Stimulated activated naive CD8-positive, alpha-beta T cell treated with anti-CD3 and anti-CD28 coated beads, Interleukin-15, Interleukin-2, amounts not matched to agents 100 ng/mL and 50 ng/mL, for 24 hours (primary cell): ENCODE data around the gene DNAAF1.

Source experiments
- H3K27ac Mint-ChIP-seq: one replicate; pipeline ENCODE4 v1.8.0; 2021; ENCODE audit warnings: mild to moderate bottlenecking, mixed read lengths
- H3K27me3 Mint-ChIP-seq: one replicate; pipeline ENCODE4 v1.8.0; 2021; ENCODE audit warnings: mixed read lengths
- H3K36me3 Mint-ChIP-seq: one replicate; pipeline ENCODE4 v1.8.0; 2021; ENCODE audit warnings: low read depth, mixed read lengths
- H3K4me1 Mint-ChIP-seq: one replicate; pipeline ENCODE4 v1.8.0; 2021; ENCODE audit warnings: low read depth, mixed read lengths
- H3K4me3 Mint-ChIP-seq: one replicate; pipeline ENCODE4 v1.8.0; 2021; ENCODE audit warnings: mild to moderate bottlenecking, mixed read lengths
- H3K9me3 Mint-ChIP-seq: one replicate; pipeline ENCODE4 v1.8.0; 2021; ENCODE audit warnings: mixed read lengths

DNAAF1 gene

DNA sequence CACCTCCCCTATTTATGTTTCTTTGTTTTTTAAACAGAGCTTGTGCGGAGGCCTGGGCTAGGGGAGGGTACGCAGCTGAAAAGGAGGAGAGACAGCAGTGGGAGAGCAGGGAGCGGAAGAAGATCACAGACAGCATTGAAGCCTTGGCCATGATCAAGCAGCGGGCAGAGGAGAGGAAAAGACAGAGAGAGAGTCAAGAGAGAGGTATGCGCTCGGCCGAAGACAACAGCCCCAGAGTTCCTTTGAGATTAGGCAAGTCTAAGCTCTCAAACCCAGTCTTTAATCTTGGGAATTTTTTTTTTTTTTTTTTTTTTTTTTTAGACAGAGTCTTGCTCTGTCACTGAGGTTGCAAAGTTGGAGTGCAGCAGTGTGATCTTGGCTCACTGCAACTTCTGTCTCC lies 20.6 kb downstream of the DNAAF1 start:
- no peaks in the 10 kb centered on the region for H3K9me3 Mint-ChIP-seq
- H3K27me3 Mint-ChIP-seq: peaks cover 37% of the 10 kb centered on the region
- no peak overlapping the region for H3K4me3 Mint-ChIP-seq
- H3K27ac Mint-ChIP-seq: no peak overlapping the region
- H3K4me1 Mint-ChIP-seq: no peaks in the 10 kb centered on the region
- H3K36me3 Mint-ChIP-seq: no peaks in the 10 kb centered on the region

DNA sequence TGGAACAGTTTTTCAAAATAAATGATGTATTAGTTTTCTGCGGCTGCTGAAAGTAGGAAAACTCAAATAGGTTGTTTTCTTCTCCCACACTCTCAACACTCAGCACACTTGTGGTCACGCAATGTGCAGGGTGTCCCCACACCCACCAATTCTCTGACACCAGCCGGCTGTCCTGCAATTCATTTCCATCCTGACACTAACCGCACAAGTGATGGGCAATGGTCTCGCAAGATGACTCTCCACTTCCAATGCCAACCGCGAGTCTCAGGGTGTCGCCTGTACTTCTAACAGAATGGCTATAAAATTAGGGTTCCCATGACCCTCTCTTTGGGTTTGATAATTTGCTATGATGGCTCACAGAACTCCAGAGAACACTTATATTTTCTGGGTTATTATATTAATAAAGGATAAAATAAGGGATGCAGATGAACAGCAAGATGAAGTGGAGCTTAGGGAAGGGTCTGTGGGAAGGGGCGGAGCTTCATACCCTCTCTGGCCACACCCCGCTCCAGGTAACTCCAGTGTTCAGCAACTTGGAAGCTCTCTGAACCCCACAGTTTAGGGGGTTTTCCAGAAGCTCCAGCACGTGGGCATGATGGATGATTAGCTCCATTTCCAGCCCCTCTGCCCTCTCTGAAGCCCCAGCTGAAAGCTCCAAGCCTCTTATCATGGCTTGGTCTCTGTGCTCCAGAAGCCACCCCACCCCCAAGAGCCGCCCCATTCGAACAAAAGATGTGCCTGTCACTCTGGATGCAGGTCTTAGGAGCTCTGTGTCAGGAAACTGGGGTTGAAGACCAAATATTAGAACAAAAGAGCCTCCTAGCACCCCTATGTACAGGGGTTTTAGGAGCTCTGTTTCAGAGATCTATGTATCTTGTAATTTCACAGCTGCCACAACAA lies 21.9 kb downstream of the DNAAF1 start:
- no peaks in the 10 kb centered on the region for H3K4me1 Mint-ChIP-seq
- no peak overlapping the region for H3K27ac Mint-ChIP-seq
- H3K4me3 Mint-ChIP-seq: no peak overlapping the region
- peaks cover 28% of the 10 kb centered on the region for H3K27me3 Mint-ChIP-seq
- H3K36me3 Mint-ChIP-seq: no peaks in the 10 kb centered on the region
- H3K9me3 Mint-ChIP-seq: no peaks in the 10 kb centered on the region

DNA sequence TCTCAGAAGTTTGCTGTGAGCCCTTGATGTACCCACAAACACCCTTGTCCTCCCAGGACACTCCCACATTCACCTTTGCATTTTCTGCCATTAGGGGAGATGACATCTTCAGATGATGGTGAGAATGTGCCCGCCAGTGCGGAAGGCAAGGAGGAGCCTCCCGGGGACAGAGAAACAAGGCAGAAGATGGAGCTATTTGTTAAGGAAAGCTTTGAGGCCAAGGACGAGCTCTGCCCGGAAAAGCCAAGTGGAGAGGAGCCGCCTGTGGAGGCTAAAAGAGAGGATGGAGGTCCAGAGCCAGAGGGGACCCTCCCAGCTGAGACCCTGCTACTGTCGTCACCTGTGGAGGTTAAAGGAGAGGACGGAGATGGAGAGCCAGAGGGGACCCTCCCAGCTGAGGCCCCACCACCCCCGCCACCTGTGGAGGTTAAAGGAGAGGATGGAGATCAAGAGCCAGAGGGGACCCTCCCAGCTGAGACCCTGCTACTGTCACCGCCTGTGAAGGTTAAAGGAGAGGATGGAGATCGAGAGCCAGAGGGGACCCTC lies 24.7 kb downstream of the DNAAF1 start:
- Mint-ChIP-seq H3K36me3 (no peaks in the 10 kb centered on the region), H3K27me3 (peaks cover 15% of the 10 kb centered on the region), H3K4me1 (no peaks in the 10 kb centered on the region), H3K4me3 (no peak overlapping the region), H3K27ac (no peak overlapping the region), H3K9me3 (no peaks in the 10 kb centered on the region)

DNA sequence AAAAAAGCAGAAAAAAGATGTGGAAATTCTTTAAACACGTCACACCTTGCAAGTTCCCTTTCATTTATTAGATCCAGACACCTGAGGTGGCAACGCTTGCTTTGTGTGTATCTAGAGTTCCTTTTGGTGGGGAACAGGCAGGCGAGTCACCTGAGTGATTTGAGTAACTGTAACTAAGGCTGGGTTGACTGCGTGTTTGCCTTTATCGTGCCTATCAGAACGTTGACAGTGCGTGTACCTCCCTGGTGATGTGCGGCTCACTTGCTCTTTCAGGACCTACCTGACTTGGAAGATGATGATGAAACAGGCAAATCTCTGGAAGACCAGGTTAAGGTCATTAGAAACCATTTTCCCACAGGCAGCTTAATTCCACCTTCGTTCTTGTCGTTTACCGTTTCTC lies 29.3 kb downstream of the DNAAF1 start:
- Mint-ChIP-seq H3K4me3 (no peak overlapping the region), H3K9me3 (no peaks in the 10 kb centered on the region), H3K27ac (no peak overlapping the region), H3K36me3 (peaks cover 8% of the 10 kb centered on the region), H3K27me3 (peaks cover 4% of the 10 kb centered on the region), H3K4me1 (peaks cover 14% of the 10 kb centered on the region)

DNA sequence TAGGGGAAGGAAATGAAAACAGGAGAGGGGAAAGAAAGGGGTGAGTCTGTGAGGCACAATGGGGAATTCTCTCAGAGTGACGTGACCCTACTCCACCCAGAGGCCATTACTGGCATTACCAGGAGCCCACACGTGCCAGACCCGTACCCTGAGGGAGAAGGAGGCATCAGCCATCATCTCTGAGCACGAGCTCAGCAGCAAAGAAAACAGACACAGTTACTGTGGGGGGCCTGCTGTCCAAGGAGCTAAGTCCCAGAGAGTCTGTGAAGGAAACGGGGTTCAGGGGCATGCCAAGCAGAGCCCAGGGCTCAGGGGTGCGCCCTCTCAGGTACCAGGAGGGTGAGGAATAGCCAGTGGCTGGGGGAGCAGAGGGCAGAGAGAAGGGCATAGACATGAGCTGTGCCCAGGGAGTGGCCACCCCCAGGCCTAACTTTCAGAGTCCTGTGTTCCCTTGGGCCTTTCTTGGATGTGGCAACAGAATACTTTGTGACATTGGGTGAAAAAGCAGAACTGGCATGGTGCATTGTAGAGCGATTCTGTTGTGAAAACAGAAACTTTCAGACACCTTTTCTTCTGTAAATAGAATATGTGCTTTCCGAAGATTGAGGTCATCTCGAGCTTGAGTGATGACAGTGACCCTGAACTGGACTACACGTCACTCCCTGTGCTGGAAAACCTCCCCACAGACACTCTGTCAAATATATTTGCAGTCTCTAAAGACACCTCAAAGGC lies 30.4 kb downstream of the DNAAF1 start:
- H3K36me3 Mint-ChIP-seq: peaks cover 8% of the 10 kb centered on the region
- no peak overlapping the region for H3K4me3 Mint-ChIP-seq
- no peak overlapping the region for H3K27ac Mint-ChIP-seq

DNA sequence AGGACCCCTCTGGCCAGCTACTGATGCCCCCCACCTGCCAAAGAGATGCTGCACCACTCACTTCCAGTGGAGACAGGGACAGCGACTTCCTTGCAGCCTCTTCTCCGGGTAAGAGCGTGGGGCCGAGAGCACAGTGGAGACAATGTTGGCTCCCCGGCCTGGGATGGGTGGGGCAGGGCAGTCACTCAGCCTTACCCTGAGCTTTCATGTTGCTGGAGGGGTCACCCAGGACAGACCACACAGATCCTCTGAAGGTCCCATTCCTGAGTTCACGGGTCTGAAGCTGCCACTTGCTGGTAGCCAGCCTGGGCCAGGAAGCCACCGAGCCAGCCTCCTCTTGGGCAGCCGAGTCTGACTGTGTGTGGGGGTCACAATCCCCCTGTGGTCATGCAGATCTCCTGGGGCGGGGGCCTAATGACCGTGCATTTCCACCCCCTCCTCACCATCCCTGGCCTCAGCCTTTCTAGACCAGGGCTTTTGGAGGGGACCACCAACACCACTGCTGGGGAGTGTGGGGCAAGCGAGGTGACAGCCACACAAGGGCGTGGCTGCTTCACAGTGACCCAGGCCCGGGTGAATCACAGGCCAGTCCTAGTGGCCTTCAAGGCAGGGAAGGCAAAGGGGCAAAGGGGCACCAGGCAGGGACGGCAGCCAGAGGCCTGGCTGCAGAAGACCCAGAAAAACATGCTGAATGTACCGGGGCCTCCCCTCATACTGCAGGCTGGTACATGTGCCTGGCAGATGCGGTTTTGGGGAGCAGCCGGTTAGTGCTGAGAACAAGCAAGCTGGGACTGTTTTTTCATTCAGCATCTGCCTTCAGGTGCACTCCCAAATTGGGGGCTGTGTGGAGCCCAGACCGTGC lies 31.3 kb downstream of the DNAAF1 start:
- Mint-ChIP-seq H3K9me3 (no peaks in the 10 kb centered on the region), H3K36me3 (peaks cover 8% of the 10 kb centered on the region), H3K4me1 (peaks cover 14% of the 10 kb centered on the region), H3K27me3 (no peaks in the 10 kb centered on the region), H3K27ac (no peak overlapping the region), H3K4me3 (no peak overlapping the region)

More for the DNA sequence above, 30.4 kb downstream of the DNAAF1 start:
- Mint-ChIP-seq H3K4me1 (peaks cover 14% of the 10 kb centered on the region), H3K27me3 (no peaks in the 10 kb centered on the region), H3K9me3 (no peaks in the 10 kb centered on the region)

DNA sequence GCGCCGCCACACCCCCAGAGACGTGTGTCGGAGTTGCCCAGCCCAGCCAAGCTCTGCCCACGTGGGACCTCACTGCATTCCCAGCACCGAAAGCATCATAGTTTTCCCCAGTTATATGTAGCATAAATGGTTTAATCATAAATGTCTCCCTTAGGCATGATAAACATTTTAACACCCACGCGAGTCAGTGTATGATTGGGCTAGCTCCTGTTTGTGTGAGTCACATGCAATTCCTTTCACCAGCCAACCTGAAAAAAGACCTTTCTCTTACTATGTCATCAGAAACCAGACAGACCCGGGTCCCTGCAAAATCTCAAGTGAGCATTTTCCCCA lies 32.6 kb downstream of the DNAAF1 start:
- Mint-ChIP-seq H3K4me1 (peaks cover 14% of the 10 kb centered on the region), H3K27ac (peak overlapping the region; percentile 80), H3K9me3 (no peaks in the 10 kb centered on the region), H3K36me3 (peaks cover 12% of the 10 kb centered on the region), H3K4me3 (no peak overlapping the region), H3K27me3 (no peaks in the 10 kb centered on the region)

DNA sequence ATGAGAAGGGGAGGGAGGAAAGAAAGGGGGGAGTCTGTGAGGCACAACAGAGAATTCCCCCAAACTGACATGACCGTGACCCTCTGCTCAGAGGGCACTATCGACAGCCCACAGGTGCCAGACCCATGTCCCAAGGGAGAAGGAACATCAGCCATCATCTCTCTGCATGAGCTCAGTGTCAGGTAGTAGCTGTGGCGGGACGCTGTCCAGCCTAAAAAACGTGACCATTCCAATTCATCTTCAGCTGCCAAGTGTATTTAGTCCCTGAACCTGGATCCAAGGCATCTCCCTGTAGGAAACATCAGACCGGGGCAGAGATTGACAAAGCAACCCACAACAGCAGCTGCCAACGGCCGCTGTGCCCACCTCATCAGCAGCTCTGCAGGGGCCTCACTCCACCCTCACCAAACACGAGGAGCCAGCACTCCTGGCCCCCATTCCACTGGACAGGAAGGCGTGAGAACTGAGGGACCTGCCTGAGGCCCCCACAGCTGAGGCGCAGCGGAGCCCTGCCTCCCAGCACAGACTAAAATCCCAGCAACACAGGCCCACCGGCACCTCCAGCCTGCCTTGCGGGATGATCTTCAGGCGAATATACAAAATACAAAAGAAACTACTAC lies 33.1 kb downstream of the DNAAF1 start:
- no peaks in the 10 kb centered on the region for H3K9me3 Mint-ChIP-seq
- no peak overlapping the region for H3K4me3 Mint-ChIP-seq
- peaks cover 17% of the 10 kb centered on the region for H3K36me3 Mint-ChIP-seq
- peak overlapping the region; percentile 80 for H3K27ac Mint-ChIP-seq
- peaks cover 14% of the 10 kb centered on the region for H3K4me1 Mint-ChIP-seq
- H3K27me3 Mint-ChIP-seq: no peaks in the 10 kb centered on the region

DNA sequence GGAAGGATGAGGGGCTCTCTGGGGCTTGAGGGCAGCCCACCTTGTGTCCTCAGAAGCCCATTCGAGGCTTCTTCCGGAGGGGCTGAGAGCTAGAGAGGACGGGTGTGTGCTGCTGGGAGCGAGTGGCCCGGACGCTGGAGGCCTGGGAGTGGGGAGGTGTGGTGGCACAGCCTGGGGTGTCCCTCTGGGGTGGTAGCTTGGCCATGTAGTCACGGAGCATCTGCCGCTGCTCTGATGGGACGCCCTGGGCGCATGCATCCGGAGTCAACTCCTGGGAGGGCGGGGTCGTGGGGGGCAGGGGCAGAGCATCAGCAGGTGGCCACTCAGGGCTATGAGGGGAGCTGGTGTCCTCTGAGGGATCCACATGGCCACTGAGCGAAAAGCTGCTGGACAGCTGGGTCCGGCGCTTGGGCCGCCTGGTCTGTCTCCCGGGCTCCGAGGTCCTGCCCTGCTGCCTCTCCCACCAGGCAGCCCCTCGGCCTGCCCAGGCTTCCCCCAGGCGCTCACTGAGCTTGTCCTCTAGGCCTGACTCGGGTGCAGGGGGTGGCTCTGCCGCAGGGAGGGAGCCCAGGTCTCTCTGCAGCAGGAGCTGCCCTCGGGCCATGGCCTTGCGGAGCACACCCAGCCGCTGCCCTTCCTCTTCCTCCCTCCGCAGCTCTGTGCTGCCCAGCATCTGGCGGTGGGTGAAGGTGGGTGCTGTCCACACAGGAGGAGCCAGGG lies 33.9 kb downstream of the DNAAF1 start:
- H3K27me3 Mint-ChIP-seq: no peaks in the 10 kb centered on the region
- H3K27ac Mint-ChIP-seq: no peak overlapping the region
- no peaks in the 10 kb centered on the region for H3K9me3 Mint-ChIP-seq
- peaks cover 14% of the 10 kb centered on the region for H3K4me1 Mint-ChIP-seq
- H3K36me3 Mint-ChIP-seq: peaks cover 22% of the 10 kb centered on the region
- H3K4me3 Mint-ChIP-seq: no peak overlapping the region

DNA sequence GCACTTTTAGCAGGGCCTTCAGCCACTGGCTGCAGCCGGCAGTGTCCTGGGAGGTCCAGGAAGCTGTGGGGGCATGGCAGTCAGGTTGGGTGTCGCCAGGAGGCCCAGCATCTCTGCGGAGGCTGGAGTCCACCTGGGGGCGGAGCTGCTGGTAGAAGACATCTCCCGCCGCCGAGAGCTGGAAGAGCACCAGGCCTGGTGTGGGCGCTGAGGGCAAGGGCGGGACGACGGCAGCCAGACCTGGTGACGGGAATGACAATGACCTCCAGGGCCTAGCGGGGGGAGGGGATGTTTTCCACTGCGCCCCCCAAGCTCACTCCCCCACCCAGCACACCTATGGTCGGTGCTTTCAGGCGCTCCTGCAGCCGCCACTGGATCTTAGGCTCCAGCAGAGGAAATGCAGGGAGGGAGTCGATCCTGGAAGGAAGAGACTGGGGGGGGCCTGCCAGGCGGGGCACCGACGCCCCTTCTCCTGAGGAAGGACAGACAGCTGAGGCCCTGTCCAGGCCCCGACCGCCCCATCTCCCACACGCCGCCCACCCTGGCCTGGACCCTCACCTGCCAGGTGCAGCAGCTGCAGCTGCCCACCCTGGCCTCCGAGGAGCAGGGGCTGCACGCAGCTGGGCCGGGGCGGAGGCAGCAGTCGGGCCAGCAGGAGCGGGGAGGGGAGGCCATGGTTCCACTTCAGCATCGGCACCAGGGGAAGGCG lies 34.7 kb downstream of the DNAAF1 start:
- Mint-ChIP-seq H3K36me3 (peaks cover 28% of the 10 kb centered on the region), H3K9me3 (no peaks in the 10 kb centered on the region), H3K27ac (no peak overlapping the region), H3K4me1 (peaks cover 19% of the 10 kb centered on the region), H3K4me3 (no peak overlapping the region), H3K27me3 (no peaks in the 10 kb centered on the region)

DNA sequence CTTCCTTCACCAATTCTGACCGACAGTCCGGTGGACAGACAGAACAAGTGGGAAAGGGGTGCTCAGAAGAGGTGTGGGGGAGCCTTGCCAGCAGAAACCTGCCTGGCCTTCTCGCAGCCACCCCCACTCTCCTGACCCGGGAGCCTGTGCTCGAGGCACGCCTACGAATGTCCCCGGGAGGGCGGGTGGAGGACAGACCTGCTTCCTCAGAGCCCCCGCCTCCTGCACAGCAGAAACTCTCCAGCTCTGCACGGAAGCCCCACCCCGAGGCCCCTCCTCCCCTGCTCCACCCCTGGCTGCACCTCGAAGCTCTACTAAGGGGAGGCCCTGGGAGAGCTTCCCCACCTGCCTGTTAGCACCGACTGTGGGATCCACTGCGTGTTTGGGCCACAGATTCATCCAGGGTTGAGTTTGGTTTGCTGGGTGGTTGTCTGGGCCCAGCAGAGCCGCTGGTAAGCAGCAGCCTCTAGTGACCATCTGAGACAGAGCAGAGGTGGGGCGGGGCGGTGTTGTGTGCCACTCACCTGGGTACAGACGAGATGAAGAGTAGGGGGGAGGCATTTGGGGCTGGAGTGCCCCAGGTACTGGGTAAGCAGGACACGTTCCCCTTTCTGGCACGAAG lies 35.5 kb downstream of the DNAAF1 start:
- no peak overlapping the region for H3K27ac Mint-ChIP-seq
- H3K4me1 Mint-ChIP-seq: peaks cover 22% of the 10 kb centered on the region
- no peak overlapping the region for H3K4me3 Mint-ChIP-seq
- H3K27me3 Mint-ChIP-seq: no peaks in the 10 kb centered on the region
- H3K9me3 Mint-ChIP-seq: no peaks in the 10 kb centered on the region
- H3K36me3 Mint-ChIP-seq: peaks cover 35% of the 10 kb centered on the region

DNA sequence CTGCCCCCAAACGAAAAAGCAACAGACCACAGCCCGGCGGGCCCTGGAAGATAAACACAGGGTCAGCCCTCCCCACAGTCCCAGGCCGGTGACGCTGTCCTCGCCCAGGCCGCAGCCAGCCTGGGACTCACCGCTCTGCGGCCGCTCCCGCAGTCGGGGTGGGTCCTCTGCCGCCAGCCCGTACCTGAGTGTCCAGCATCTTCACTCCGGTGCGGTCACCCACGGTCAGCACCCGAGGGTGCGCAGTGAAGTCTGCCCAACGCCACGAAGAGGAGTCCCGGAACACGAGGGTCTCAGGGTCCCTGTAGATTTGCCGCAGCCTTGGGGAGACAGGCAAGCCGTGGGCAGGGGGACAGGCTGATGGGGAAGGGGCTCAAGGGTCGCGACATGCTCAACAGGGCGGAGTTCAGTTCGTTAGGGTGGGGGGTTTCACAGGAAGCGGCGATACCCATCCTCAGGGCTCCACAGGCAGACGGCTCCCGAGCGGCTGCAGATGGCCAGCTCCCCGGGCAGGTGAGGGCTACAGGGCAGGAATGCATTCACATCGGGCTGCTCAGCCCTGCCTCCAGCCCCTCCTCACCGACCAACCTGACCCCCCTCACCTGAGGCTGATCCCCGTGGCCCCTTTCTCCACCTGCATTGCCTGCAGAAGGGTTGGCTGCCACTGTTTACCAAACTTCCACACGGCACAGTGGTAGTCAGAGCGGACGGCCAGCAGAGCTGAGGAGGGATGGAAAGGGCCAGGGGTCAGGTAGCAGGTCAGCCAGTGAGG lies 36.2 kb downstream of the DNAAF1 start:
- no peak overlapping the region for H3K4me3 Mint-ChIP-seq
- no peaks in the 10 kb centered on the region for H3K9me3 Mint-ChIP-seq
- no peak overlapping the region for H3K27ac Mint-ChIP-seq
- peaks cover 35% of the 10 kb centered on the region for H3K36me3 Mint-ChIP-seq
- H3K4me1 Mint-ChIP-seq: peaks cover 28% of the 10 kb centered on the region
- H3K27me3 Mint-ChIP-seq: no peaks in the 10 kb centered on the region
